HL-60 (cell line): ENCODE data around the gene JARID2.

ENCODE experiments used
- GABPA ChIP-seq: IDR thresholded peaks from 2 replicates; pipeline ENCODE4 v1.6.1; 2012; ENCODE audit warnings: low read depth
- POLR2AphosphoS5 ChIP-seq: IDR thresholded peaks from 2 replicates; pipeline ENCODE4 v1.6.1; 2012; ENCODE audit warnings: low read depth
- SPI1 ChIP-seq: IDR thresholded peaks from 2 replicates; pipeline ENCODE4 v1.6.1; 2012; ENCODE audit warnings: low read depth, mild to moderate bottlenecking, borderline replicate concordance
- TF ChIP-seq, protein P1 (sequence below): IDR thresholded peaks from one replicate; pipeline ENCODE4 v1.5.1; 2011; ENCODE audit warnings: low read length, control low read depth, inconsistent platforms; ENCODE audit not compliant: insufficient read depth
- TF ChIP-seq, protein P2 (sequence below): IDR thresholded peaks from 2 replicates; pipeline ENCODE4 v1.6.1; 2012; ENCODE audit warnings: low read depth; ENCODE audit not compliant: insufficient replicate concordance

DNA sequence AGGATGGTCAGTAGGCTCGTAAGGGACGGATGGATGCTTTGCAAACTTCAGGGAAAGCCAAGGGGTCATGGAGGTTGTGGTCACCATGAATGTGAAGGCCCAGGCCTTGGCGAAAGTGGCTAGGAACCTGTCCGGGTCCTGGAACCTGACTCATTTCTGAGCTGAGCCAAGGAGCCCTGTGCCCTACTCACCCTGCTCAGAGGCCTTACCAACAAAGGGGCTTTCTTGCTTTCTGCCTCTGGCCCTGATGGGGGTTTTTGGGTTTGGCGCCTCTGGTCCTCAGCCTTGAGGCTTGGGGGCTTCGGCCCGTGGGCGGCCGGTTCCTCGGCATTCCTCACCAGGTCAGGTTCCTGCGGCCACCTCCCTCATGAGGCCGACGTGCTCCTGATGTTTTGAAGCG, 261.9 kb downstream of the JARID2 start:
- TF ChIP-seq, protein P1, sequence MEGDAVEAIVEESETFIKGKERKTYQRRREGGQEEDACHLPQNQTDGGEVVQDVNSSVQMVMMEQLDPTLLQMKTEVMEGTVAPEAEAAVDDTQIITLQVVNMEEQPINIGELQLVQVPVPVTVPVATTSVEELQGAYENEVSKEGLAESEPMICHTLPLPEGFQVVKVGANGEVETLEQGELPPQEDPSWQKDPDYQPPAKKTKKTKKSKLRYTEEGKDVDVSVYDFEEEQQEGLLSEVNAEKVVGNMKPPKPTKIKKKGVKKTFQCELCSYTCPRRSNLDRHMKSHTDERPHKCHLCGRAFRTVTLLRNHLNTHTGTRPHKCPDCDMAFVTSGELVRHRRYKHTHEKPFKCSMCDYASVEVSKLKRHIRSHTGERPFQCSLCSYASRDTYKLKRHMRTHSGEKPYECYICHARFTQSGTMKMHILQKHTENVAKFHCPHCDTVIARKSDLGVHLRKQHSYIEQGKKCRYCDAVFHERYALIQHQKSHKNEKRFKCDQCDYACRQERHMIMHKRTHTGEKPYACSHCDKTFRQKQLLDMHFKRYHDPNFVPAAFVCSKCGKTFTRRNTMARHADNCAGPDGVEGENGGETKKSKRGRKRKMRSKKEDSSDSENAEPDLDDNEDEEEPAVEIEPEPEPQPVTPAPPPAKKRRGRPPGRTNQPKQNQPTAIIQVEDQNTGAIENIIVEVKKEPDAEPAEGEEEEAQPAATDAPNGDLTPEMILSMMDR: no peak
- no peak for TF ChIP-seq POLR2AphosphoS5
- TF ChIP-seq, protein P2, sequence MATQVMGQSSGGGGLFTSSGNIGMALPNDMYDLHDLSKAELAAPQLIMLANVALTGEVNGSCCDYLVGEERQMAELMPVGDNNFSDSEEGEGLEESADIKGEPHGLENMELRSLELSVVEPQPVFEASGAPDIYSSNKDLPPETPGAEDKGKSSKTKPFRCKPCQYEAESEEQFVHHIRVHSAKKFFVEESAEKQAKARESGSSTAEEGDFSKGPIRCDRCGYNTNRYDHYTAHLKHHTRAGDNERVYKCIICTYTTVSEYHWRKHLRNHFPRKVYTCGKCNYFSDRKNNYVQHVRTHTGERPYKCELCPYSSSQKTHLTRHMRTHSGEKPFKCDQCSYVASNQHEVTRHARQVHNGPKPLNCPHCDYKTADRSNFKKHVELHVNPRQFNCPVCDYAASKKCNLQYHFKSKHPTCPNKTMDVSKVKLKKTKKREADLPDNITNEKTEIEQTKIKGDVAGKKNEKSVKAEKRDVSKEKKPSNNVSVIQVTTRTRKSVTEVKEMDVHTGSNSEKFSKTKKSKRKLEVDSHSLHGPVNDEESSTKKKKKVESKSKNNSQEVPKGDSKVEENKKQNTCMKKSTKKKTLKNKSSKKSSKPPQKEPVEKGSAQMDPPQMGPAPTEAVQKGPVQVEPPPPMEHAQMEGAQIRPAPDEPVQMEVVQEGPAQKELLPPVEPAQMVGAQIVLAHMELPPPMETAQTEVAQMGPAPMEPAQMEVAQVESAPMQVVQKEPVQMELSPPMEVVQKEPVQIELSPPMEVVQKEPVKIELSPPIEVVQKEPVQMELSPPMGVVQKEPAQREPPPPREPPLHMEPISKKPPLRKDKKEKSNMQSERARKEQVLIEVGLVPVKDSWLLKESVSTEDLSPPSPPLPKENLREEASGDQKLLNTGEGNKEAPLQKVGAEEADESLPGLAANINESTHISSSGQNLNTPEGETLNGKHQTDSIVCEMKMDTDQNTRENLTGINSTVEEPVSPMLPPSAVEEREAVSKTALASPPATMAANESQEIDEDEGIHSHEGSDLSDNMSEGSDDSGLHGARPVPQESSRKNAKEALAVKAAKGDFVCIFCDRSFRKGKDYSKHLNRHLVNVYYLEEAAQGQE: no peak
- TF ChIP-seq GABPA: no peak
- no peak for TF ChIP-seq SPI1
